ENCODE data around the gene CST8.

CST8 gene

DNA sequence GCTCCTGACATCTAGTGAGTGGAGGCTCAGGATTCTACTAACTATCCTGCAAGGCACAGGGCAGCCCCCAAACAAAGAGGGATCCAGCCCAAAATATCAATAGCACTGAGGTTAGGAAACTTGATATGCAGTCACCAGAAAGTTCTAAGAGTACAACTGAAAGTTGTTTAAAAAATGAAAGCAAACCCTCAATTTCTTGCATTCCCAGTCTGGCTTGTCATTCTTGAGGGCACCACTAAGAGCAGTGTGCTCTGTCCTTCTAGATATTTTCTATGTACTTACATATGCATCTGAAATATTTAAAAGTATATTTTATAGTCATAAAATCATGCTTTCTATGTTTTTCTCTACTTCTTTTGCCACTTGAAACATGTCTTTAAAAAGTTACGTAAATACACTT lies 35.9 kb downstream of the CST8 start:
- H3K4me3 ChIP-seq (ENCODE audit: low read depth, low read length): no peak overlapping the region
- no peak for DNase-seq (ENCODE audit: low read depth)
- TF ChIP-seq, protein P1, sequence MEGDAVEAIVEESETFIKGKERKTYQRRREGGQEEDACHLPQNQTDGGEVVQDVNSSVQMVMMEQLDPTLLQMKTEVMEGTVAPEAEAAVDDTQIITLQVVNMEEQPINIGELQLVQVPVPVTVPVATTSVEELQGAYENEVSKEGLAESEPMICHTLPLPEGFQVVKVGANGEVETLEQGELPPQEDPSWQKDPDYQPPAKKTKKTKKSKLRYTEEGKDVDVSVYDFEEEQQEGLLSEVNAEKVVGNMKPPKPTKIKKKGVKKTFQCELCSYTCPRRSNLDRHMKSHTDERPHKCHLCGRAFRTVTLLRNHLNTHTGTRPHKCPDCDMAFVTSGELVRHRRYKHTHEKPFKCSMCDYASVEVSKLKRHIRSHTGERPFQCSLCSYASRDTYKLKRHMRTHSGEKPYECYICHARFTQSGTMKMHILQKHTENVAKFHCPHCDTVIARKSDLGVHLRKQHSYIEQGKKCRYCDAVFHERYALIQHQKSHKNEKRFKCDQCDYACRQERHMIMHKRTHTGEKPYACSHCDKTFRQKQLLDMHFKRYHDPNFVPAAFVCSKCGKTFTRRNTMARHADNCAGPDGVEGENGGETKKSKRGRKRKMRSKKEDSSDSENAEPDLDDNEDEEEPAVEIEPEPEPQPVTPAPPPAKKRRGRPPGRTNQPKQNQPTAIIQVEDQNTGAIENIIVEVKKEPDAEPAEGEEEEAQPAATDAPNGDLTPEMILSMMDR (IDR thresholded peaks at IDR 0.05; ENCODE audit: low read depth, low read length, missing control alignments): no peak
- in situ Hi-C loops (cut with HindIII; ENCODE audit: low sequenced_read_pairs): no loop called here

DNA sequence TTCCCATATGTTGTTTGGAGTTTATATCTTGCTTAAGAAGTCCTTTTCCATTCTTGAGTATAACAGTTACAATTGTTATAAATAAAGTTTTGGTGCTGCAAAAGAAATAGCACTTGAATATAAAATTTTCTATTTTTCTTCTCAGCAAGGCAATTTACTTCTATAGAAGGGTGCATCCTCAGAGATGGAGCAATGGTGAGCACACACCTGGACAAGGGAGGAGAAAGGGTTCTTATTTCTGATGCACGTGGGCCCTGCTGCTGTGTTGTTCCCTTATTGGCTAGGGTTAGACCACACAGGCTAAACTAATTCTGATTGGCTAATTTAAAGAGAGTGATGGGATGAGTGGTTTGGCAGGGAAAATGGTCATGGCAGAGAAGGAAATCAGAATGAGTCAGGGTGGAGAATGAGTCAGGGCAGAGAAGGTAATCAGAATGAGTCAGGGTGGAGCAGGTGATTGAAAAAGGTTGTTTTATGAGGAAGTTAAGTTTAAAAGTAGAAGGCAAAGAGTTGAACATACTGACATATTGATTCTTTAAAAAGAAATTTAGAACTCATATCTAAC lies 38.0 kb downstream of the CST8 start:
- in situ Hi-C loops (cut with HindIII; ENCODE audit: low sequenced_read_pairs): no loop called here
- DNase-seq (ENCODE audit: low read depth): no peak
- TF ChIP-seq, protein P1 (IDR thresholded peaks at IDR 0.05; ENCODE audit: low read depth, low read length, missing control alignments): no peak
- no peak overlapping the region for H3K4me3 ChIP-seq (ENCODE audit: low read depth, low read length)

DNA sequence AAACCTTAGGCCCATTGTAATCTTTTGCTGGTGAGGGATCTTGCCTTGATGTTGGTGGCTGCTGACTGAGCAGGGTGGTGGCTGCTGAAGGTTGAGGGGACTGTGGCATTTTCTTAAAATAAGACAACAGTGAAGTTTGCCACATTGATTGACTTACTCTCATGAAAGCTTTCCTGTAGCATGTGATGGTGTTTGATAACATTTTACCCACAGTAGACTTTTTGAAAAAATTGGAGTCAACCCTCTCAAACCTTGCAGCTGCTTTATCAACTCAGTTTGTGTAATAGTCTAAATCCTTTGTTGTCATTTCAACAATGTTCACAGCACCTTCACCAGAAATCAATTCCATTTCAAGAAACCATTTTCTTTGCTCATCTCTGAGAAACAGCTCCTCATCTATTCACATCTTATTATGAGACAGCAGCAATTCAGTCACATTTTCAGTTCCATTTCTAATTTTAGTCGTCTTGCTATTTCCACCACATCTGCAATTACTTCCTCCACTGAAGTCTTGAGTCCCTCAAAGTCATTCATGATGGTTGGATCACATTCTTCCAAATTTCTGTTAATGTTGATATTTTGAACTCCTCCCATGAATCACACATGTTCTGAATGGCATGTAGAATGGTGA lies 40.1 kb downstream of the CST8 start:
- H3K4me3 ChIP-seq (ENCODE audit: low read depth, low read length): no peak overlapping the region
- DNase-seq (ENCODE audit: low read depth): no peak
- in situ Hi-C loops (cut with HindIII; ENCODE audit: low sequenced_read_pairs): no loop called here
- TF ChIP-seq, protein P1 (IDR thresholded peaks at IDR 0.05; ENCODE audit: low read depth, low read length, missing control alignments): no peak

DNA sequence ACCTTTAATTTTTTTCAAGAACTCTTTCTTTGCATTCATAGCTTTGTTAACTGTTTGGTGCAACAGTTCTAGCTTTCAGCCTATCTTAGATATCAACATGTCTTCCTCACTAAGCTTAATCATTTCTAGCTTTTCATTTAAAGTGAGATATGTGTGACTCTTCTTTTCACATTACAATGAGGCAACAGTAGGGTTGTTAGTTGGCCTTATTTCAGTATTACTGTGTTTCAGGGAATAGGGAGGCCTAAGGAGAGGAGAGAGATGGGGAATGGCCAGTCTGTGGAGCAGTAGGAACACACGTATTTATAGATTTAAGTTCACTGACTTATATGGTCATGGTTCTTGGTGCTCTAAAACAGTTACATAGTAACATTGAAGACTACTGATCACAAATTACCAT lies 41.6 kb downstream of the CST8 start:
- TF ChIP-seq, protein P1 (IDR thresholded peaks at IDR 0.05; ENCODE audit: low read depth, low read length, missing control alignments): no peak
- no peak for DNase-seq (ENCODE audit: low read depth)
- in situ Hi-C loops (cut with HindIII; ENCODE audit: low sequenced_read_pairs): no loop called here
- no peak overlapping the region for H3K4me3 ChIP-seq (ENCODE audit: low read depth, low read length)

DNA sequence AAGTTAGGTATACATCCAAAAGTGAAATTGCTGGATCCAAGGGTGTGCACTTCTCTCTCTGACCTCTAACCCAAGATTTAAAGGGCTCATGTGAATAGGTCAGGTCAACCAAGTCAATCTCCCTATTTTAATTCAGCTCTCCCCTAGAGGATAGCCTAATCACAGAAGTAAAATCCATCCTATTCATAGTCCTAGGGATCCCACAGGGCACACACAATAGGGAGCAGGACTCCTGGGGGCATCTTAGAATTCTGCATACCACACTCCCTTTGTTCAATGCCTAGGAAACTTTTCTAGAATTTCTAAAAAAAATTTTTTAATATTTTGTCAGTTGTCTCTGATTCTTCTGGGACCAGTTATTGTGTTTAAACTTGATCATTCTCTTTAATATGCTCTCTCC lies 42.2 kb downstream of the CST8 start:
- no peak for DNase-seq (ENCODE audit: low read depth)
- TF ChIP-seq, protein P1 (IDR thresholded peaks at IDR 0.05; ENCODE audit: low read depth, low read length, missing control alignments): no peak
- no peak overlapping the region for H3K4me3 ChIP-seq (ENCODE audit: low read depth, low read length)
- in situ Hi-C loops (cut with HindIII; ENCODE audit: low sequenced_read_pairs): no loop called here

DNA sequence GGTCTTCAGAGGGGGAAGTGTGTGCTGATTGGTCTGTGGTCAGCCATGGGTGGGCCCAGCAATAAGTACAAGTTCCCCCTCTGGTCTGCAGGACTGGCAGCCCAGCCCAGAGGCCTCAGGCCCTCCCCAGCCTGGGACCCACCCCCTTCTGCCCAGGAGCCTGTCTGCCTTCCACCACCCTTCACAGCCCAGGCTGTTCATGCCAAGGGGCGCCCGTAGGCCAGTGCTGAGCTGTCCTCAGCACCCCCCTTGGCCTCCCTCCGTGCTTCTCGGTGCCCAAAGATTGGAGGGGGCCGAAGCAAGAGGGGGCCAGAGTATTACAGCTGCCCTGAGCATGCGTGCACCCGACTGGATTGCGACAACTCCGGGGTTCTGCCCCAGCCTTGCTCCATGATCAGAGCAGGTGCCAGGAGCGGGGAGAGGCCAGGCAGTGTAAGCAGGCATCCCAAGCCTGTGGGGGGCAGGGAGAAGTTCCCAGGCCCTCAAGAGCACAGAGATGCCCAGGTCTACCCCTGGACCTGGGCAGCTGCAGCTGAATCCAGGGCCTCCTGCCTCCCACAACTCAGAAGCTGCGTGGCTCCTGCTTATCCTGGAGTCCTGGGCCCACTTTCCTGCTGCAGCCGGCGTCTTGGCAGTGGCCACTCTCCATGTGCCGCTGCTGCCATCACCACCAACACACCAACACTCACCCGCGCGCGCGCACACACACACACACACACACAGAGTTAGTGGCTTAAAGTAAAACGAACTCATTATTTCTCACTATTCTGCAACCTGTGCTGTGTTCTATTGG lies 44.1 kb downstream of the CST8 start:
- TF ChIP-seq, protein P1 (IDR thresholded peaks at IDR 0.05; ENCODE audit: low read depth, low read length, missing control alignments): no peak
- DNase-seq (ENCODE audit: low read depth): no peak
- in situ Hi-C loops (cut with HindIII; ENCODE audit: low sequenced_read_pairs): no loop called here
- no peak overlapping the region for H3K4me3 ChIP-seq (ENCODE audit: low read depth, low read length)
